Measurements from ENCODE around the gene NXN. TPM values are rescaled to one million over a fixed set of nuclear protein-coding genes. Genes with fewer than 3 reads are reported as not detected.
A peak's percentile ranks its signal among the peaks of the same experiment; 100 is the strongest.
"Not testable (repeated sequence)": the region's sequence is repeated elsewhere in the genome, so short reads cannot be mapped to it uniquely, and the experiment has no call there.

NXN gene
- total RNA-seq, 1 donor from 2014 or later, result 53.1 TPM

- Mint-ChIP-seq H3K4me1 (ENCODE audit: low read depth) (peaks cover 10% of the 10 kb centered on the region), H3K27me3 (no peaks in the 10 kb centered on the region), H3K9me3 (ENCODE audit: low read depth) (peaks cover 7% of the 10 kb centered on the region), H3K4me3 (ENCODE audit: low read depth) (no peak overlapping the region), H3K27ac (no peak overlapping the region), H3K36me3 (ENCODE audit: insufficient read depth) (peaks cover 19% of the 10 kb centered on the region)
- no peak for DNase-seq (ENCODE audit: low spot score, unreplicated experiment)
- TF ChIP-seq CTCF (IDR thresholded peaks at IDR 0.05; ENCODE audit: unreplicated experiment), result no peak
These were observed 66.4 kb downstream of the NXN start for GRCh38 chr17:913207-913606.

GRCh38 chr17:909642-910323 lies 69.8 kb downstream of the NXN start:
- DNase-seq (ENCODE audit: low spot score, unreplicated experiment), result no peak
- Mint-ChIP-seq H3K4me1 (ENCODE audit: low read depth) (peaks cover 3% of the 10 kb centered on the region), H3K4me3 (ENCODE audit: low read depth) (no peak overlapping the region), H3K27ac (no peak overlapping the region), H3K36me3 (ENCODE audit: insufficient read depth) (peaks cover 7% of the 10 kb centered on the region), H3K27me3 (no peaks in the 10 kb centered on the region), H3K9me3 (ENCODE audit: low read depth) (no peaks in the 10 kb centered on the region)
- no peak for TF ChIP-seq CTCF (IDR thresholded peaks at IDR 0.05; ENCODE audit: unreplicated experiment)

- H3K4me1 Mint-ChIP-seq (ENCODE audit: low read depth), result peaks cover 1% of the 10 kb centered on the region
- no peak for DNase-seq (ENCODE audit: low spot score, unreplicated experiment)
- H3K4me3 Mint-ChIP-seq (ENCODE audit: low read depth), result no peak overlapping the region
- no peak for TF ChIP-seq CTCF (IDR thresholded peaks at IDR 0.05; ENCODE audit: unreplicated experiment)
- H3K27me3 Mint-ChIP-seq, result no peaks in the 10 kb centered on the region
- no peaks in the 10 kb centered on the region for H3K9me3 Mint-ChIP-seq (ENCODE audit: low read depth)
- H3K27ac Mint-ChIP-seq, result no peak overlapping the region
- H3K36me3 Mint-ChIP-seq (ENCODE audit: insufficient read depth), result no peaks in the 10 kb centered on the region
These were observed 71.9 kb downstream of the NXN start for GRCh38 chr17:907725-908124.

- H3K4me3 Mint-ChIP-seq (ENCODE audit: low read depth); H3K36me3 Mint-ChIP-seq (ENCODE audit: insufficient read depth); H3K4me1 Mint-ChIP-seq (ENCODE audit: low read depth); DNase-seq (ENCODE audit: low spot score, unreplicated experiment); H3K27ac Mint-ChIP-seq; H3K27me3 Mint-ChIP-seq; H3K9me3 Mint-ChIP-seq (ENCODE audit: low read depth): not testable (repeated sequence)
These were observed 73.9 kb downstream of the NXN start for GRCh38 chr17:905708-906107.

GRCh38 chr17:903691-904481 lies 75.7 kb downstream of the NXN start:
- no peaks in the 10 kb centered on the region for H3K27me3 Mint-ChIP-seq
- no peak for DNase-seq (ENCODE audit: low spot score, unreplicated experiment)
- no peak for TF ChIP-seq CTCF (IDR thresholded peaks at IDR 0.05; ENCODE audit: unreplicated experiment)
- no peaks in the 10 kb centered on the region for H3K9me3 Mint-ChIP-seq (ENCODE audit: low read depth)
- peak overlapping the region; percentile 49 for H3K27ac Mint-ChIP-seq
- H3K4me1 Mint-ChIP-seq (ENCODE audit: low read depth), result no peaks in the 10 kb centered on the region
- H3K36me3 Mint-ChIP-seq (ENCODE audit: insufficient read depth), result no peaks in the 10 kb centered on the region
- no peak overlapping the region for H3K4me3 Mint-ChIP-seq (ENCODE audit: low read depth)

Data from progenitor cell of endocrine pancreas (in vitro differentiated cells).